HepG2 (cell line): ENCODE results near the gene UBE2M. TPM values are rescaled to one million over a fixed set of nuclear protein-coding genes. Genes with fewer than 3 reads are reported as not detected.

Experiments
- ARNTL ChIP-seq: sonication (generic); formaldehyde crosslinking; IDR thresholded peaks from 2 replicates; pipeline ENCODE4 v1.4.0; 2020; ENCODE audit warnings: mild to moderate bottlenecking, missing genetic modification reagents
- CENPX ChIP-seq: sonication (generic); formaldehyde crosslinking; IDR thresholded peaks from 2 replicates; pipeline ENCODE4 v1.9.0; 2021; ENCODE audit warnings: mild to moderate bottlenecking, missing genetic modification reagents, moderate library complexity
- EP300 ChIP-seq, 3 experiments: sonication (generic) in 1 of 3; formaldehyde crosslinking in 1 of 3; IDR thresholded peaks; 2 replicates each; pipeline versions ENCODE4 v1.5.1 to v1.6.1; 2011 to 2020; ENCODE audit warnings: low read depth in 2 of 3, low read length in 2 of 3, borderline replicate concordance in 1 of 3, improper control_type of control experiment in 1 of 3, mild to moderate bottlenecking in 1 of 3, missing genetic modification reagents in 1 of 3, moderate library complexity in 1 of 3
- FOXC1 ChIP-seq: sonication (generic); formaldehyde crosslinking; IDR thresholded peaks from 2 replicates; pipeline ENCODE4 v1.8.0; 2022; ENCODE audit warnings: mild to moderate bottlenecking, missing genetic modification reagents, borderline replicate concordance
- FOXK2 ChIP-seq: fragments of 450-650 bp; IDR thresholded peaks from 2 replicates; pipeline ENCODE4 v1.6.1; 2016
- GTF2F1 ChIP-seq: fragments of 150-350 bp; IDR thresholded peaks from 2 replicates; pipeline ENCODE4 v1.6.1; 2014; ENCODE audit warnings: low read length
- HDAC1 ChIP-seq: sonication (generic); formaldehyde crosslinking; IDR thresholded peaks from 2 replicates; pipeline ENCODE4 v1.5.1; 2020; ENCODE audit warnings: mild to moderate bottlenecking, missing genetic modification reagents
- HHEX ChIP-seq: IDR thresholded peaks from 2 replicates; pipeline ENCODE4 v1.6.1; 2016; ENCODE audit warnings: control low read depth
- HMG20B ChIP-seq: conservative IDR thresholded peaks from 2 replicates; pipeline ENCODE4 v1.6.1; 2016; ENCODE audit warnings: missing genetic modification reagents, missing compliant biosample characterization
- KDM2A ChIP-seq: sonication (generic); formaldehyde crosslinking; IDR thresholded peaks from 2 replicates; pipeline ENCODE4 v1.4.0; 2020; ENCODE audit warnings: low read depth, missing genetic modification reagents, borderline replicate concordance
- KLF9 ChIP-seq: IDR thresholded peaks from 2 replicates; pipeline ENCODE4 v1.6.1; 2016; ENCODE audit warnings: low read depth
- MAFK ChIP-seq, 2 experiments: IDR thresholded peaks in 1 of 2; conservative IDR thresholded peaks in 1 of 2; 2 replicates each; pipeline ENCODE4 v1.6.1; 2011; ENCODE audit warnings: improper control_type of control experiment in 2 of 2, low read length in 2 of 2
- NFE2 ChIP-seq: sonication (generic); formaldehyde crosslinking; IDR thresholded peaks from 2 replicates; pipeline ENCODE4 v1.4.0; 2020; ENCODE audit warnings: missing genetic modification reagents
- PHF21A ChIP-seq: sonication (generic); formaldehyde crosslinking; IDR thresholded peaks from 2 replicates; pipeline ENCODE4 v1.5.0; 2020; ENCODE audit warnings: mild to moderate bottlenecking, missing genetic modification reagents
- RFX1 ChIP-seq: fragments of 450-650 bp; IDR thresholded peaks from 2 replicates; pipeline ENCODE4 v1.6.1; 2017
- SP1 ChIP-seq, 2 experiments: fragments of 450-650 bp in 1 of 2; sonication (generic) in 1 of 2; formaldehyde crosslinking in 1 of 2; IDR thresholded peaks; 2 replicates each; pipeline versions ENCODE4 v1.4.0 to v1.6.1; 2016 to 2020; ENCODE audit warnings: missing genetic modification reagents in 1 of 2
- TCF7 ChIP-seq: sonication (generic); IDR thresholded peaks from 2 replicates; pipeline ENCODE4 v1.6.1; 2016; ENCODE audit warnings: antibody characterized with exemption, low read depth
- ZBTB1 ChIP-seq: sonication (generic); formaldehyde crosslinking; IDR thresholded peaks from 2 replicates; pipeline ENCODE4 v1.4.0; 2020; ENCODE audit warnings: missing genetic modification reagents, borderline replicate concordance
- ZFP1 ChIP-seq: IDR thresholded peaks from 2 replicates; pipeline ENCODE4 v1.6.1; 2016
- ZNF83 ChIP-seq: sonication (generic); formaldehyde crosslinking; IDR thresholded peaks from 2 replicates; pipeline ENCODE4 v1.4.0; 2020; ENCODE audit warnings: missing genetic modification reagents, mild to moderate bottlenecking, borderline replicate concordance
- polyA plus RNA-seq, 8 experiments: library from polyadenylated mRNA; depleted of rRNA in 3 of 8; stranded (reverse) in 7 of 8; unstranded in 1 of 8; fragments of >200 nt; fragmentation: Illumina TruSeq in 4 of 8; extraction: Trizol in 4 of 8; gene quantifications; 2 replicates each; pipeline versions ENCODE4 v1.2.1 to v1.2.3, GENCODE V29; 2011 to 2016; ENCODE audit warnings: low read depth in 4 of 8, missing spikeins in 1 of 8, mixed read lengths in 1 of 8; ENCODE audit not compliant: insufficient read depth in 1 of 8
- total RNA-seq, 5 experiments: library from RNA; depleted of rRNA; stranded (reverse); fragments of >200 nt; fragmentation: Illumina TruSeq; extraction: Trizol; gene quantifications; 2 replicates each; pipeline ENCODE4 v1.2.3, GENCODE V29; 2016; ENCODE audit warnings: low read depth in 1 of 5
- TF ChIP-seq, protein P1 (sequence below): sonication (generic); formaldehyde crosslinking; IDR thresholded peaks from 2 replicates; pipeline ENCODE4 v1.5.0; 2020; ENCODE audit warnings: mild to moderate bottlenecking, missing genetic modification reagents
- TF ChIP-seq, protein P2 (sequence below): sonication (generic); formaldehyde crosslinking; conservative IDR thresholded peaks from 2 replicates; pipeline ENCODE4 v1.8.0; 2022; ENCODE audit warnings: low read depth, missing genetic modification reagents
- TF ChIP-seq, protein P3 (sequence below): sonication (generic); formaldehyde crosslinking; IDR thresholded peaks from 2 replicates; pipeline ENCODE4 v1.5.0; 2020; ENCODE audit warnings: missing genetic modification reagents
- TF ChIP-seq, protein P4 (sequence below): sonication (generic); formaldehyde crosslinking; conservative IDR thresholded peaks from 2 replicates; pipeline ENCODE4 v1.8.0; 2022; ENCODE audit warnings: mild to moderate bottlenecking, moderate library complexity, missing genetic modification reagents

Gene UBE2M
- total and polyA plus RNA-seq, 2 of the 13 experiments (the other 11 are each of a cell fraction or from before 2014, with no cell fraction given): 36.2 to 50.3 TPM

DNA sequence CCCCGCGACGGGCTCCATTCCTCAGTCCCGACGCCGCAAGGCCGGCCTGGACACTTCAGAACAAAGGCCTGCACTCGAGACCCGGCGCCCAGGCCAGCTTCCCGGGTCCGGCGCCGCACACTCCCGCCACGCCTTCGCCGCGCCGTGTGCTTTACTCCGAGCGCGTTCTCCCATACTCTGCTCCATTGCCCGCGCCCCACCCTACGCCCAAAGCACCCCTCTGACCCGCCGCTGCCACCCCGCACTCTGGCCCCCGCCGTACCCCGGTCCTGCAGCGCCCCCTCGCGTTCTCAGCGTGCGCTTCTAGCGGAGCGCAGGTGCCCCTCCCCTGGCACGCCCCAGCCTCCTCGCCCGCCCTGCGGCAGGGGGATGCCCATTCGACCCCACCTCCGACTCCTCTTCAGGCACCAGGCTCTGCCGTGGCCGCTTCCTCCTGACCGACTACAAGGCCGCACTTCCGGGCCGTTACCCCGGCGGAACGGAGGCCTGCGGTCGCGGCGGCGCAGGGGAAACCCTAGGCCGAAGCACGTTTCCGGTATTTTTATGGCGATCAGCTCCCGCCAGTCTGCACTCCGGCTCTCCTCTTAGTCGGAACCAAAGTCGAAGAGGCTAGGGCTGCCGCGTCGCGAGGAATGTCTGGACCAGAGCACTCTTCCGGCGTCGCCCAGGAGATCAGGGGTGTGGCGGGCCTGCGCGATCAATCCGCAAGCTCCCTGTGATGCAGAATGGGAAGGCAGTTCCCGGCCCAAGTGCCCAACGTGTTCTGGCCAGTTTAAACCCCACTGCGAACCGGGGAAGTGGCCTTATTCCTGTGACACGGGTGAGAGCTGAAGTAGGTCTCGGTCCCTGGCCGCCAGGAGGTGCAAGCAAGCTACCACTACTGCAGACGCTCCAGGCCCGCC is 38.8 kb downstream of the UBE2M start, which contains the start of gene ZBTB45 (continued):
- TF ChIP-seq, protein P1, sequence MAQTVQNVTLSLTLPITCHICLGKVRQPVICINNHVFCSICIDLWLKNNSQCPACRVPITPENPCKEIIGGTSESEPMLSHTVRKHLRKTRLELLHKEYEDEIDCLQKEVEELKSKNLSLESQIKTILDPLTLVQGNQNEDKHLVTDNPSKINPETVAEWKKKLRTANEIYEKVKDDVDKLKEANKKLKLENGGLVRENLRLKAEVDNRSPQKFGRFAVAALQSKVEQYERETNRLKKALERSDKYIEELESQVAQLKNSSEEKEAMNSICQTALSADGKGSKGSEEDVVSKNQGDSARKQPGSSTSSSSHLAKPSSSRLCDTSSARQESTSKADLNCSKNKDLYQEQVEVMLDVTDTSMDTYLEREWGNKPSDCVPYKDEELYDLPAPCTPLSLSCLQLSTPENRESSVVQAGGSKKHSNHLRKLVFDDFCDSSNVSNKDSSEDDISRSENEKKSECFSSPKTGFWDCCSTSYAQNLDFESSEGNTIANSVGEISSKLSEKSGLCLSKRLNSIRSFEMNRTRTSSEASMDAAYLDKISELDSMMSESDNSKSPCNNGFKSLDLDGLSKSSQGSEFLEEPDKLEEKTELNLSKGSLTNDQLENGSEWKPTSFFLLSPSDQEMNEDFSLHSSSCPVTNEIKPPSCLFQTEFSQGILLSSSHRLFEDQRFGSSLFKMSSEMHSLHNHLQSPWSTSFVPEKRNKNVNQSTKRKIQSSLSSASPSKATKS (CRISPR knock-in tag): peak; percentile 97
- TF ChIP-seq, protein P2, sequence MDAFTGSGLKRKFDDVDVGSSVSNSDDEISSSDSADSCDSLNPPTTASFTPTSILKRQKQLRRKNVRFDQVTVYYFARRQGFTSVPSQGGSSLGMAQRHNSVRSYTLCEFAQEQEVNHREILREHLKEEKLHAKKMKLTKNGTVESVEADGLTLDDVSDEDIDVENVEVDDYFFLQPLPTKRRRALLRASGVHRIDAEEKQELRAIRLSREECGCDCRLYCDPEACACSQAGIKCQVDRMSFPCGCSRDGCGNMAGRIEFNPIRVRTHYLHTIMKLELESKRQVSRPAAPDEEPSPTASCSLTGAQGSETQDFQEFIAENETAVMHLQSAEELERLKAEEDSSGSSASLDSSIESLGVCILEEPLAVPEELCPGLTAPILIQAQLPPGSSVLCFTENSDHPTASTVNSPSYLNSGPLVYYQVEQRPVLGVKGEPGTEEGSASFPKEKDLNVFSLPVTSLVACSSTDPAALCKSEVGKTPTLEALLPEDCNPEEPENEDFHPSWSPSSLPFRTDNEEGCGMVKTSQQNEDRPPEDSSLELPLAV (CRISPR knock-in tag): peak; percentile 92; the same call in 1 of the 2 replicates
- TF ChIP-seq KLF9 (CRISPR knock-in tag) (0 out of 2 replicates have a peak, but pooled peaks have one; percentile 63), KDM2A (peak; percentile 99), CENPX (CRISPR knock-in tag) (no peak), ZNF83 (CRISPR knock-in tag) (peak; percentile 87), ARNTL (CRISPR knock-in tag) (peak; percentile 82), PHF21A (peak; percentile 93), HDAC1 (CRISPR knock-in tag) (peak; percentile 99), RFX1 (no peak; the same call in 1 of the 2 replicates), TCF7 (no peak), NFE2 (CRISPR knock-in tag) (0 out of 2 replicates have a peak, but pooled peaks have one; percentile 13), ZFP1 (CRISPR knock-in tag) (peak; percentile 80), FOXC1 (CRISPR knock-in tag) (peak; percentile 98), MAFK (conservative IDR thresholded peaks at IDR 0.05 in 1 of 2, IDR thresholded peaks at IDR 0.05 in 1 of 2; ENCODE audit: low read length in 2 of 2) (no peak), HHEX (no peak), SP1 (IDR thresholded peaks at IDR 0.05) (no peak), SP1 (CRISPR knock-in tag; IDR thresholded peaks at IDR 0.05) (peak; percentile 94), GTF2F1 (peak; percentile 53; the same call in 1 of the 2 replicates), HMG20B (CRISPR knock-in tag) (peak; percentile 62; the same call in 1 of the 2 replicates), EP300 (IDR thresholded peaks at IDR 0.05; ENCODE audit: low read depth in 2 of 2, low read length in 2 of 2) (peak in 1 of 2 experiments; percentile 62; a peak in 2 of 4 replicates), EP300 (CRISPR knock-in tag; IDR thresholded peaks at IDR 0.05; ENCODE audit: borderline replicate concordance) (peak; percentile 68), ZBTB1 (CRISPR knock-in tag) (peak; percentile 48; the same call in 1 of the 2 replicates), FOXK2 (peak; percentile 75)
- TF ChIP-seq, protein P3, sequence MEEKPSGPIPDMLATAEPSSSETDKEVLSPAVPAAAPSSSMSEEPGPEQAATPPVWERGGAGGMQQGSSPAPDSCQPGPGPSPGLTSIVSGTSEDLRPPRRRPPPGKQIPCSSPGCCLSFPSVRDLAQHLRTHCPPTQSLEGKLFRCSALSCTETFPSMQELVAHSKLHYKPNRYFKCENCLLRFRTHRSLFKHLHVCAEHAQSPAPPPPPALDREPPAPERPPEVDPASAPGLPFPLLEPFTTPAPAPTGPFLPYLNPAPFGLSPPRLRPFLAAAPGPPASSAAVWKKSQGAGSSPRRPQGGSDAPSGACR: peak; percentile 96
- TF ChIP-seq, protein P4, sequence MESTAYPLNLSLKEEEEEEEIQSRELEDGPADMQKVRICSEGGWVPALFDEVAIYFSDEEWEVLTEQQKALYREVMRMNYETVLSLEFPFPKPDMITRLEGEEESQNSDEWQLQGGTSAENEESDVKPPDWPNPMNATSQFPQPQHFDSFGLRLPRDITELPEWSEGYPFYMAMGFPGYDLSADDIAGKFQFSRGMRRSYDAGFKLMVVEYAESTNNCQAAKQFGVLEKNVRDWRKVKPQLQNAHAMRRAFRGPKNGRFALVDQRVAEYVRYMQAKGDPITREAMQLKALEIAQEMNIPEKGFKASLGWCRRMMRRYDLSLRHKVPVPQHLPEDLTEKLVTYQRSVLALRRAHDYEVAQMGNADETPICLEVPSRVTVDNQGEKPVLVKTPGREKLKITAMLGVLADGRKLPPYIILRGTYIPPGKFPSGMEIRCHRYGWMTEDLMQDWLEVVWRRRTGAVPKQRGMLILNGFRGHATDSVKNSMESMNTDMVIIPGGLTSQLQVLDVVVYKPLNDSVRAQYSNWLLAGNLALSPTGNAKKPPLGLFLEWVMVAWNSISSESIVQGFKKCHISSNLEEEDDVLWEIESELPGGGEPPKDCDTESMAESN: peak; percentile 99
